ENCODE results near the gene WAPL. TPM values are rescaled to one million over a fixed set of nuclear protein-coding genes. Genes with fewer than 3 reads are reported as not detected.

The WAPL gene
- total RNA-seq, 1 donor from 2014 or later: 29.7 TPM

GRCh38 chr10:86447432-86447831, 74.2 kb downstream of the WAPL start:
- H3K4me3 ChIP-seq (ENCODE audit: low read depth, low read length): no peak overlapping the region
- DNase-seq (ENCODE audit: low read depth): no peak
- H3K27me3 ChIP-seq (ENCODE audit: control insufficient read depth, insufficient read depth, low read length): no peaks in the 10 kb centered on the region
- H3K36me3 ChIP-seq (ENCODE audit: control insufficient read depth, insufficient read depth, low read length): peaks cover 2% of the 10 kb centered on the region
- TF ChIP-seq, protein P1, sequence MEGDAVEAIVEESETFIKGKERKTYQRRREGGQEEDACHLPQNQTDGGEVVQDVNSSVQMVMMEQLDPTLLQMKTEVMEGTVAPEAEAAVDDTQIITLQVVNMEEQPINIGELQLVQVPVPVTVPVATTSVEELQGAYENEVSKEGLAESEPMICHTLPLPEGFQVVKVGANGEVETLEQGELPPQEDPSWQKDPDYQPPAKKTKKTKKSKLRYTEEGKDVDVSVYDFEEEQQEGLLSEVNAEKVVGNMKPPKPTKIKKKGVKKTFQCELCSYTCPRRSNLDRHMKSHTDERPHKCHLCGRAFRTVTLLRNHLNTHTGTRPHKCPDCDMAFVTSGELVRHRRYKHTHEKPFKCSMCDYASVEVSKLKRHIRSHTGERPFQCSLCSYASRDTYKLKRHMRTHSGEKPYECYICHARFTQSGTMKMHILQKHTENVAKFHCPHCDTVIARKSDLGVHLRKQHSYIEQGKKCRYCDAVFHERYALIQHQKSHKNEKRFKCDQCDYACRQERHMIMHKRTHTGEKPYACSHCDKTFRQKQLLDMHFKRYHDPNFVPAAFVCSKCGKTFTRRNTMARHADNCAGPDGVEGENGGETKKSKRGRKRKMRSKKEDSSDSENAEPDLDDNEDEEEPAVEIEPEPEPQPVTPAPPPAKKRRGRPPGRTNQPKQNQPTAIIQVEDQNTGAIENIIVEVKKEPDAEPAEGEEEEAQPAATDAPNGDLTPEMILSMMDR (IDR thresholded peaks at IDR 0.05; ENCODE audit: insufficient read depth, low read length, poor library complexity, severe bottlenecking): no peak

- no peak overlapping the region for H3K4me3 ChIP-seq (ENCODE audit: low read depth, low read length)
- H3K36me3 ChIP-seq (ENCODE audit: control insufficient read depth, insufficient read depth, low read length): peaks cover 2% of the 10 kb centered on the region
- TF ChIP-seq, protein P1 (IDR thresholded peaks at IDR 0.05; ENCODE audit: insufficient read depth, low read length, poor library complexity, severe bottlenecking): no peak
- H3K27me3 ChIP-seq (ENCODE audit: control insufficient read depth, insufficient read depth, low read length): no peaks in the 10 kb centered on the region
- no peak for DNase-seq (ENCODE audit: low read depth)
Measured at GRCh38 chr10:86446987-86447386, 74.6 kb downstream of the WAPL start.

DNA sequence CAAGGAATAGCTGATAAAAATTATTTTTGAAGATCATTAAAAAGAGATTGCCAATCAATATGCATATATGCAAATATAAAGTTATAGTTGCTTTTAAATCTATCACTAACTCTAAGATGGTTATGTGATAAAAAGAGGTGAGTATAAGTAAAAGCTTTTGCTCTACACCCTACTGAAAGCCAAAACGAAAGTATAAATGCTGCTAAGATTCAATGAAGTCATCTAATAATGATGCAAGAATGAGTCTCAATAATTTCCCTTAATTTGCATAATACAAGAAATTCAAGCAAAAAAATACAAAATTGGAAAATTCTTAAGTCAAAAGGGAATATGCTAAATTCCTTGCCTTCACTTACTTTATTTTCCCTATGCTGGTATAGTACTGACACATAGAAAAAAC, 75.2 kb downstream of the WAPL start:
- no peak for DNase-seq (ENCODE audit: low read depth)
- Histone ChIP-seq H3K36me3 (ENCODE audit: control insufficient read depth, insufficient read depth, low read length) (peaks cover 2% of the 10 kb centered on the region), H3K4me3 (ENCODE audit: low read depth, low read length) (no peak overlapping the region), H3K27me3 (ENCODE audit: control insufficient read depth, insufficient read depth, low read length) (no peaks in the 10 kb centered on the region)
- TF ChIP-seq, protein P1 (IDR thresholded peaks at IDR 0.05; ENCODE audit: insufficient read depth, low read length, poor library complexity, severe bottlenecking): no peak

DNA sequence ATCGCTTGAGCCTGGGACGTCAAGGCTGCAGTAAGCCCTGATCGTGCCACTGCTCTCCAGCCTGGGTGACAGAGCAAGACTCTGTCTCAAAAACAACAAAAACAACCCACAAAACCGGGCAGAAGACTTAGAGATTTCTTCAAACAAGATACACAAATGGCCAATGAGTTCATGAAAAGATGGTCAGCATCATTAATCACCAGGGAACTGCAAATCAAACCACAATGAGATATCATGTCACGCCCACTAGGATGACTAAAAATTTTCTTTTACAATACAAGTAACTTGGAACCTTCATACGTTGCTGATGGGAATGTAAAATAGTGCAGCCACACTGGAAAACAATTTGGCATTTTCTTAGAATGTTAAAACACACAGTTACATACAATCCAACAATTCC, 77.7 kb downstream of the WAPL start:
- no peak for DNase-seq (ENCODE audit: low read depth)
- no peak overlapping the region for H3K4me3 ChIP-seq (ENCODE audit: low read depth, low read length)

DNA sequence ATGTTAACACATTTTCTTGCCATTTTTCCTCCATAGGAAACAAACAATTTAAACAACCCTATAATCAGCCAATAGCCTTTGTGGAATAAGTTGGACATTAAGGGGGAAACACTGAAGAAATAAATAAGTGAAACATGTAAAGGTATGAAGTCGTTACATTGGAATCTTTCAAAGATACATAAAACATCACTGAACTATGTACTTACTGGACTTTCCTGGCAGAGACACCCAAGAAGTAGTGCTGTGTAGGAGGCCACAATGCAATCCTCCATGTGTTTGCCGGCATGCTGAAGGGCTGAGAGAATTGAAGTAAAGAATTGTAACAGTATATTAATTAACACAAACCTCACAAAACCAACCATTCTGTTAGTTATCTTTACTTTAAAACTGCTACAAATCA, 78.5 kb downstream of the WAPL start:
- DNase-seq (ENCODE audit: low read depth): no peak
- H3K27me3 ChIP-seq (ENCODE audit: control insufficient read depth, insufficient read depth, low read length): no peaks in the 10 kb centered on the region
- H3K4me3 ChIP-seq (ENCODE audit: low read depth, low read length): no peak overlapping the region
- TF ChIP-seq, protein P1 (IDR thresholded peaks at IDR 0.05; ENCODE audit: insufficient read depth, low read length, poor library complexity, severe bottlenecking): no peak
- peaks cover 4% of the 10 kb centered on the region for H3K36me3 ChIP-seq (ENCODE audit: control insufficient read depth, insufficient read depth, low read length)

More for the DNA sequence above, 77.7 kb downstream of the WAPL start:
- Histone ChIP-seq H3K36me3 (ENCODE audit: control insufficient read depth, insufficient read depth, low read length) (peaks cover 4% of the 10 kb centered on the region), H3K27me3 (ENCODE audit: control insufficient read depth, insufficient read depth, low read length) (no peaks in the 10 kb centered on the region)
- TF ChIP-seq, protein P1 (IDR thresholded peaks at IDR 0.05; ENCODE audit: insufficient read depth, low read length, poor library complexity, severe bottlenecking): no peak
